Spleen (tissue), 7 donors: Measurements from ENCODE around the gene HSPB8.

ENCODE experiments used
- CTCF ChIP-seq, 11 experiments: fragments of 200-600 bp in 7 of 11; fragments of 450-650 bp in 4 of 11; sonication (generic) in 4 of 11; IDR thresholded peaks in 8 of 11; conservative IDR thresholded peaks in 3 of 11; 1 replicate in 7 of 11; 2 replicates in 4 of 11; pipeline versions ENCODE4 v1.4.0 to v1.8.0; 2016 to 2021; ENCODE audit warnings: antibody characterized with exemption in 11 of 11, inconsistent platforms in 4 of 11, mild to moderate bottlenecking in 1 of 11
- POLR2A ChIP-seq, 3 donors: fragments of 450-650 bp; IDR thresholded peaks; one replicate each; pipeline ENCODE4 v1.5.1; 2017; ENCODE audit warnings: antibody characterized with exemption in 3 of 3, mild to moderate bottlenecking in 1 of 3
- POLR2AphosphoS5 ChIP-seq, 3 donors: sonication (generic); formaldehyde crosslinking; IDR thresholded peaks; one replicate each; pipeline ENCODE4 v1.5.1; 2017; ENCODE audit warnings: antibody characterized with exemption in 3 of 3
- donor health status: DM: no; HTN: no; CAD: no; lungs with moderate emphysema.
- donor health status: DM: no; HTN: no; CAD: no.
- donor health status: DM: no; HTN: no; CAD: no.

- TF ChIP-seq CTCF (IDR thresholded peaks at IDR 0.05 in 8 of 11, conservative IDR thresholded peaks at IDR 0.05 in 3 of 11) (no peak), POLR2A (IDR thresholded peaks at IDR 0.05) (no peak), POLR2AphosphoS5 (IDR thresholded peaks at IDR 0.05) (no peak)
These were observed 28.4 kb downstream of the HSPB8 start for GRCh38 chr12:119207063-119207560.
